ENCODE results near the gene ERP44.

ERP44 gene

GRCh38 chr9:100074989-100075388 is 23.8 kb downstream of the ERP44 start:
- H3K4me3 ChIP-seq (ENCODE audit: low read depth, low read length) = no peak overlapping the region
- no peaks in the 10 kb centered on the region for H3K36me3 ChIP-seq (ENCODE audit: control insufficient read depth, insufficient read depth, low read length)
- no peak overlapping the region for H3K27ac ChIP-seq
- no peak for TF ChIP-seq CTCF (IDR thresholded peaks at IDR 0.05)
- peaks cover 28% of the 10 kb centered on the region for H3K79me2 ChIP-seq
- H3K4me1 ChIP-seq = peaks cover 2% of the 10 kb centered on the region
- H3K9ac ChIP-seq = no peak overlapping the region
- H3K9me3 ChIP-seq (ENCODE audit: control insufficient read depth, low read length) = no peaks in the 10 kb centered on the region
- H3K27me3 ChIP-seq (ENCODE audit: control insufficient read depth, insufficient read depth, low read length) = no peaks in the 10 kb centered on the region
- no peak overlapping the region for H3K4me2 ChIP-seq (ENCODE audit: low read length)
- H2AFZ ChIP-seq = no peak overlapping the region

- no peak for TF ChIP-seq CTCF (IDR thresholded peaks at IDR 0.05)
These were observed 24.7 kb downstream of the ERP44 start for GRCh38 chr9:100074093-100074492.

GRCh38 chr9:100072805-100073204 is 26.0 kb downstream of the ERP44 start:
- H3K4me2 ChIP-seq (ENCODE audit: low read length) = no peak overlapping the region
- no peak overlapping the region for H3K27ac ChIP-seq
- no peak overlapping the region for H3K4me3 ChIP-seq (ENCODE audit: low read depth, low read length)
- H3K79me2 ChIP-seq = peaks cover 26% of the 10 kb centered on the region
- H3K27me3 ChIP-seq (ENCODE audit: control insufficient read depth, insufficient read depth, low read length) = no peaks in the 10 kb centered on the region
- H2AFZ ChIP-seq = no peak overlapping the region
- no peaks in the 10 kb centered on the region for H3K36me3 ChIP-seq (ENCODE audit: control insufficient read depth, insufficient read depth, low read length)
- H3K9ac ChIP-seq = no peak overlapping the region
- H3K4me1 ChIP-seq = peaks cover 2% of the 10 kb centered on the region
- no peaks in the 10 kb centered on the region for H3K9me3 ChIP-seq (ENCODE audit: control insufficient read depth, low read length)
- TF ChIP-seq CTCF (IDR thresholded peaks at IDR 0.05) = no peak

More at GRCh38 chr9:100074093-100074492, 24.7 kb downstream of the ERP44 start:
- no peak overlapping the region for H3K27ac ChIP-seq
- no peaks in the 10 kb centered on the region for H3K27me3 ChIP-seq (ENCODE audit: control insufficient read depth, insufficient read depth, low read length)
- H3K9me3 ChIP-seq (ENCODE audit: control insufficient read depth, low read length) = no peaks in the 10 kb centered on the region
- H3K4me3 ChIP-seq (ENCODE audit: low read depth, low read length) = no peak overlapping the region
- peaks cover 2% of the 10 kb centered on the region for H3K4me1 ChIP-seq
- H2AFZ ChIP-seq = no peak overlapping the region
- H3K4me2 ChIP-seq (ENCODE audit: low read length) = no peak overlapping the region
- no peaks in the 10 kb centered on the region for H3K36me3 ChIP-seq (ENCODE audit: control insufficient read depth, insufficient read depth, low read length)
- peaks cover 28% of the 10 kb centered on the region for H3K79me2 ChIP-seq
- no peak overlapping the region for H3K9ac ChIP-seq

- H3K9me3 ChIP-seq (ENCODE audit: control insufficient read depth, low read length) = no peaks in the 10 kb centered on the region
- TF ChIP-seq CTCF (IDR thresholded peaks at IDR 0.05) = no peak
- H3K36me3 ChIP-seq (ENCODE audit: control insufficient read depth, insufficient read depth, low read length) = no peaks in the 10 kb centered on the region
- H3K9ac ChIP-seq = no peak overlapping the region
- no peaks in the 10 kb centered on the region for H3K27me3 ChIP-seq (ENCODE audit: control insufficient read depth, insufficient read depth, low read length)
- no peak overlapping the region for H3K4me2 ChIP-seq (ENCODE audit: low read length)
- H3K79me2 ChIP-seq = peaks cover 13% of the 10 kb centered on the region
- no peak overlapping the region for H2AFZ ChIP-seq
- H3K4me3 ChIP-seq (ENCODE audit: low read depth, low read length) = no peak overlapping the region
- no peak overlapping the region for H3K27ac ChIP-seq
- H3K4me1 ChIP-seq = peaks cover 2% of the 10 kb centered on the region
These were observed 27.5 kb downstream of the ERP44 start for GRCh38 chr9:100071271-100071670.
